Ureter (tissue), 1 donor: Measurements from ENCODE around the gene POLD4. TPM values are rescaled to one million over a fixed set of nuclear protein-coding genes. Genes with fewer than 3 reads are reported as not detected.

Experiments used
- DNase-seq: peaks from one replicate; pipeline ENCODE4 v3.0.0-alpha.2; 2020; ENCODE audit warnings: low spot score
- total RNA-seq: library from RNA; stranded (reverse); gene quantifications from one replicate; pipeline ENCODE4 v1.2.4, GENCODE V29; 2023
- donor health status: DM: yes; HTN: yes; CAD: no.

Gene POLD4
- total RNA-seq, 1 donor from 2014 or later, result 57.9 TPM

DNA sequence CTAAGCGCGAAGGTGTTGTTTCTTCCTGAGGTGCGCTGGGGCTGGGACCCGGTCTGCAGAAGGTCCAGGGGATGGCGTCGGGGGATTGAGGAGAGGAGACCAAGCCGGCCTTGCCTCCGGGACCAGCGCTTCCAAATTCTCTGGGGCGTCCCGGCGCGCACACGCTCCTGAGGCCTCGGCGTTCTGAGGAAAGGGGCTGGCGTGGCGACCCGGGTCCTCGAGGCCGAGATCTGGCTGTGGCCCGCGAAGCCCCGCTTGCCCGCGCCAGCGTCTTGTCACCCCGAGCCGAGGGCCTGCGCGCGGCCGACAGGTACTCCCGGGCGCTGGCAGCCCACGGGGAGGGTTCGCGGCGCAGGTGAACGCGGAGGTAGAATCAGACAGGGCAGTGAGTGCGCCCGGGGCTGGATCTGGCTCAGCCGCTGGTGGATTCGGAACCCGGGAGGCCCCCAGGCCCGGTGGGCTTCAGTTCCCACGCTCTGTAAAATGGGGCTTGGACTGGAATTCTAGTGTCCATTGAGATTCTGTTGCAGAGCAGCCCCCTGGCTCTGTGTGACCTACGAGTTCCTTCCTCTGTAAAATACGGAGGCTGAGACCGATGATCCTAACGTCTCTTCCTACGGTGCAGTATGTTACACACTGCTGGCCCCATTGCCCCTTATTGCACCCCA is 35.3 kb downstream of the POLD4 start:
- DNase-seq, result no peak

DNA sequence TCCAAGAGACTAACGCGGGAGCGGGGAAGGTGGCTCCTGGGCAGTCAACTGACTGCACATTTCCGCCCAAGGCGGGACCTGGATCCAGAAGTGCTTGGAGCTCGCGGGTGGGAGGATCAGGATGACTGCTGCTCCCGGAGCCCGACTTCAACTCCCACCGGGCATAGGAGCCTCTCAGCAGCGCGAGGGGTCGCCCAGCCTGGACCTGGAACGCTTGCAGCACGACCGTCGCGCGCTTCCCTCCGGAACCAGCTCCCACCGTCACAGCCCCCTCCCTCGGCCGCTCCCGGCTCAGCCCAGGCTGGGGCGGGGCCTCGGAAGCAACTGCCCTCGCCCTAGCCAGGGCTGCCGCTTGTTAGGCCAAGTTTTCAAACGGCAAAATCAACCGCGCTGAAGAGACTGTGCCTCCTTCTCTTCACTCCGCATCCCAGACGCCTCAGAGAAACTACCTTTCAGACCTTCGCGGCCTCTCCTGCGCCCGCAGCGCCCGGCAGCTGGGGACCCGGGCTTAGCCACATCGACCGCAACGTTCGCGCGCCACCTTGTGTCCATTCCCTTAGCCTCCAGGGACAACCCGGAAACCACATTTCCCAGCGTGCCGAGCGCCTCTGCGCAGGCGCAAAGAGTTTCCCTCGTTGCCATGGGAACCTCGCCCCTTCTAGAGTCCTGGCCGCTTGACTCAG is 36.0 kb downstream of the POLD4 start:
- DNase-seq, result peak; percentile 98

- no peak for DNase-seq
These were observed 36.5 kb downstream of the POLD4 start for GRCh38 chr11:67316882-67317204.

- DNase-seq, result no peak
These were observed 37.9 kb downstream of the POLD4 start for GRCh38 chr11:67315325-67315909.

DNA sequence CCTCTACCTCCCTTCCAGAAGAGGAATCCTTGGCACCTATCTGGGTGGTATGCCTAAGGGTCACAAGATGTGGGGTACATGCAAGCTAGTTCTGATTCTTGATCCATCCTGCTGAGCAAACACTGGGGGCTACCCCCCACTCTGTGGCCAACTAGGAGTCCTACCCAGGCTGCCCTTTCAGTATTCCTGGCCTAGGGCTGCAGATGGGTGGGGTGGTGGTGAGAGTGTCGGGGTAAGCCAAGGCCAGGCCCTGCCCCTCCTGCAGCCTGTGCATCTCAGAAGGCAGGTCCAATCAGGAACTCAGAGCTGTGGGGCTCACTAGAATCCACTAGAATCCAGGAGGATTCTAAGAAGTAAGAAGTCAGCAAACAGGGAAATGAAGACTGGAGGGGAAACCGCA is 39.1 kb downstream of the POLD4 start:
- no peak for DNase-seq

DNA sequence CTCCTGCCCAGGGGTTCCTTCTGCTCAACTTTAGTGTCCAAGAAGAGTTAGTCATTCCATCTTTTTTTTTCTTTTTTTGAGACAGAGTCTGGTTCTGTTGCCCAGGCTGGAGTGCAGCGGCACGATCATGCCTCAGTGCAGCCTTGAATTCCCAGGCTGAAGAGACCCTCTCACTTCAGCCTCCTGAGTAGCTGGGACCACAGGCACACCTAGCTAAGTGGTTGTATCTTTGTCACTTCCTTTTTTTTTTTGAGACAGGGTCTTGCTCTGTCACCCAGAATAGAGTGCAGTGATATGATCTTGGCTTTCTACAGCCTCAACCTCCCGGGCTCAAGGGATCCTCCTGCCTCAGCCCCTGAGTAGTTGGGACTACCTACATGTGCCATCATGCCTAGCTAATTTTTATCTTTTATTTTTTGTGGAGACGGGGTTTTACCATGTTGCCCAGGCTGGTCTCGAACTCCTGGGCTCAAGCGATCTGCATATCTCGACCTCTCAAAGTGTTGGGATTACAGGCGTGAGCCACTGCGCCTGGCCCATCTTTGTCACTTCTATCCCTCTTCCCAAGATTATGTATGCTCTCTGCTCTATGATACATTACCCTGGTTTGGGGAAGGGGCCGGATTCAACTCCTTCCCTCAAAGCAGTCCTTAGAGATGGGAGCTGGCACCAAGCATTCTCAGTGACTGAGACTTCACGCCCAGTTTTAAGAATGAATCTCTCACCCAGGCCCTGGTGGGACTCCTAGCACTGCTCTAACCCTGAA is 40.0 kb downstream of the POLD4 start:
- no peak for DNase-seq

GRCh38 chr11:67312187-67313021 is 40.9 kb downstream of the POLD4 start:
- peak; percentile 94 for DNase-seq

GRCh38 chr11:67311556-67312082 is 41.7 kb downstream of the POLD4 start:
- no peak for DNase-seq

- DNase-seq, result no peak
These were observed 42.2 kb downstream of the POLD4 start for GRCh38 chr11:67311051-67311555.

DNA sequence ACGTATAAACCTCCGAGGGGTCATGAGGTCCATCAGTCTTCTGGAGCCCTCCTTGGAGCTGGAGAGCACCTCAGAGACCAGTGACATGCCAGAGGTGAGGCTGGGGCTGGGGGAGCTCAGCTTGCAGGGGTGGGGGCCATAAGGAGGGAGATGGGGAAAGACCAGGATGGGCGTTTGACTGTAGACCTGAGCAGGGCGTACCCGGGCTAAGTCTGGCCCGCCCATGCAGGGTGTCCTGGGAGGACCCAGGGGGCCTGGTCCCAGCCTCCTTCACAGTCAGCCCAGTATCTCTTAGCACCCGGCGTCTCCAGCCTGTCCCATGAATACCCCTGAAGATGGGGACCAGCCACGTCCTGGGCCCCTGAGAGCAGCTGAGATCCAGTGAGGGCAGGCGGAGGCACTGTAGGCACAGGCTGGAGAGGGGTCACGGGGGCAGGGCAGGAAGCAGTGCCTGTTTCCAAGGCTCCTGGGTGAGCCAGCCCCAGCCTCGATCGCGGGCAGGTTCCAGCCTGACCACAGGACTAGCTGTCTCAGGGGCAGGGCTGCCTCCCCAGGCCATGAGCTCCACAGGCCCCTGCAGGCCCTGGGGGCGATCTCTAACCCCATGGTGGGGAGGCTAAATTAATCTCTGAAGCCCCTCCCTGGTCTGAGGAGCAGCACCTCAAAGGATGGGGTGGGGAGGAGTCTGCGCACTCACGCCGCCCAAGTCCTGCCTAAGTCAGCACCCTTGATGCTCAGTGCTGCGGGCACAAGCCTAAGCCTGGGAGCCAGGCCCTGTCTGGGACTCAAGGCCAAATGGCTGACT is 42.9 kb downstream of the POLD4 start:
- peak; percentile 81 for DNase-seq

DNA sequence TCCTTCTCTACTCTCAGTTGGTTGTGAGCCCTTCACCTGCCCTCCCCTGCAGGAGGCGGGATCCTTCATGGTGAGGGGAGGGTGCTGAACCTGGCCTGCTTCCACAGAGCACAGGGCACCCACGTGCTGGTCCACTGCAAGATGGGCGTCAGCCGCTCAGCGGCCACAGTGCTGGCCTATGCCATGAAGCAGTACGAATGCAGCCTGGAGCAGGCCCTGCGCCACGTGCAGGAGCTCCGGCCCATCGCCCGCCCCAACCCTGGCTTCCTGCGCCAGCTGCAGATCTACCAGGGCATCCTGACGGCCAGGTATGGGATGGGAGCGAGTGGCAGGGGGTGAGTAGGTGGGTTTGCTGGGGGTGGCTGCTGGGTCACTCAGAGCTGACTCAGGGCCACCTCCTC is 43.7 kb downstream of the POLD4 start:
- no peak for DNase-seq

- DNase-seq, result no peak
These were observed 44.2 kb downstream of the POLD4 start for GRCh38 chr11:67309166-67309565.

GRCh38 chr11:67308031-67308866 is 45.1 kb downstream of the POLD4 start:
- DNase-seq, result no peak

DNA sequence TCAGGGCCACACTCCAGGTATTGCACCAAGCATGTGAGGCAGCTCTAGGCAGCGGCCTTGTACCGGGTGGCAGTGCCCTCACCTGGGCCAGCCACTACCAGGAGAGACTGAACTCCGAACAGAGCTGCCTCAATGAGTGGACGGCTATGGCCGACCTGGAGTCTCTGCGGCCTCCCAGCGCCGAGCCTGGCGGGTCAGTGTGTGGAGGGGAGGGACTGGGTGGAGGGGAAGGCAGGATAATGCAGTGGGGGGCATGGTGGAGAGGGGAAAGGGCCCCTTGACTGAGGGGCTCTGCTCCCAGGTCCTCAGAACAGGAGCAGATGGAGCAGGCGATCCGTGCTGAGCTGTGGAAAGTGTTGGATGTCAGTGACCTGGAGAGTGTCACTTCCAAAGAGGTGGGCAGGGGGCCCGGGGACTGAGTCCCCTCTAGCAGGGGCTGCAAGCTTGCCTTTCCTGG is 45.8 kb downstream of the POLD4 start:
- DNase-seq, result no peak

GRCh38 chr11:67306769-67307544 is 46.4 kb downstream of the POLD4 start:
- DNase-seq, result no peak

- no peak for DNase-seq
These were observed 48.7 kb downstream of the POLD4 start for GRCh38 chr11:67304511-67305113.

DNA sequence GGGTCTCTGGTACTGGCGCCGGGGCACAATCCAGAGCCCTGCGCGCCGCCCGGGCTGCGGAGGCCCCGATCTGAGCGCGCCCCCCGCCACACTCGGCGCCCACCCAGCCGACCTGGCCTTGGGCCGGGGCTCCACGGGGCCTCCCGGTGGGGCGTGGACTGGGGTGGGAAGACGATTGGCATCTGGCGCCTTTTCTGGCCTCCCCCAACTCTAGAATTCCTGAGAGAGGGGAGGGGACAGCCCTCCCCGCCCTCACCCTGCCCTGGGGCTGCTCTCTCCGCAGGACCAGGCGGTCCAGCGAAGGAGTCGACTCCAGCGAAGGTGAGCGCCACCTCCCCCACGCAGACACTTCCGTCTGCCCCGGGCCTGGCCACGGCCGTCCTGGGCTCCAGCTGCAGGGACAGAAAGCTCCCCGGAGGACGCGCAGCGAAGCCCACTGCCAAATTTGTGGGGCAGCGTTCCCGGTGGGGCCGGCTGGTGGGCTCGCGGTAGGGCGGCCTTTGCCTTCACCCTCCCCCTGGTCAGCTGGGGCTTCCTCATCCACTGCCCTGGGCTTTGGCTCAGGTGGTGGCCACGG is 49.4 kb downstream of the POLD4 start:
- DNase-seq, result peak; percentile 62
